Neural progenitor cell (in vitro differentiated cells): ENCODE data around the gene SPRED2. TPM values are rescaled to one million over a fixed set of nuclear protein-coding genes. Genes with fewer than 3 reads are reported as not detected.

Source experiments
- DNase-seq: peaks from one replicate; pipeline ENCODE4 v3.0.0-alpha.2; 2016; ENCODE audit warnings: low spot score
- H2AFZ ChIP-seq: fragments of 200-600 bp; sonication (generic); replicated peaks from 2 replicates; pipeline ENCODE4 v1.6.1; 2016; ENCODE audit warnings: antibody characterized with exemption
- H3F3A ChIP-seq: fragments of 200-600 bp; sonication (generic); 2 replicates; pipeline ENCODE4 v1.6.1; 2016; ENCODE audit warnings: antibody characterized with exemption, low read depth
- H3K27ac ChIP-seq: fragments of 200-600 bp; sonication (generic); 2 replicates; pipeline ENCODE4 v1.5.1; 2016; ENCODE audit warnings: mild to moderate bottlenecking
- H3K27me3 ChIP-seq: fragments of 200-600 bp; sonication (generic); 2 replicates; pipeline ENCODE4 v1.6.1; 2016; ENCODE audit warnings: mild to moderate bottlenecking, moderate library complexity
- H3K36me3 ChIP-seq: fragments of 200-600 bp; sonication (generic); 2 replicates; pipeline ENCODE4 v1.5.1; 2016
- H3K4me1 ChIP-seq: fragments of 200-600 bp; sonication (generic); 2 replicates; pipeline ENCODE4 v1.6.1; 2016; ENCODE audit warnings: mixed run types
- H3K4me2 ChIP-seq: fragments of 200-600 bp; sonication (generic); 2 replicates; pipeline ENCODE4 v1.6.1; 2016
- H3K4me3 ChIP-seq: fragments of 200-600 bp; sonication (generic); 2 replicates; pipeline ENCODE4 v1.5.1; 2016
- H3K79me2 ChIP-seq: fragments of 200-600 bp; sonication (generic); 2 replicates; pipeline ENCODE4 v1.6.1; 2016; ENCODE audit warnings: low read depth
- H3K9ac ChIP-seq: fragments of 200-600 bp; sonication (generic); 2 replicates; pipeline ENCODE4 v1.6.1; 2016
- H3K9me3 ChIP-seq: fragments of 200-600 bp; sonication (generic); 2 replicates; pipeline ENCODE4 v1.5.1; 2016; ENCODE audit warnings: low read depth
- H4K20me1 ChIP-seq: fragments of 200-600 bp; sonication (generic); 2 replicates; pipeline ENCODE4 v1.6.1; 2016; ENCODE audit warnings: low read depth
- H3K27ac Mint-ChIP-seq: 3 replicates; pipeline ENCODE4 v1.8.0; 2021; ENCODE audit warnings: mixed read lengths
- H3K27me3 Mint-ChIP-seq: 2 replicates; pipeline ENCODE4 v1.8.0; 2022; ENCODE audit warnings: low read depth, mild to moderate bottlenecking, inconsistent platforms, moderate library complexity, mixed read lengths; ENCODE audit not compliant: insufficient read depth
- H3K36me3 Mint-ChIP-seq: 3 replicates; pipeline ENCODE4 v1.8.0; 2021; ENCODE audit warnings: mixed read lengths
- H3K4me1 Mint-ChIP-seq: 3 replicates; pipeline ENCODE4 v1.8.0; 2021; ENCODE audit warnings: mixed read lengths
- H3K4me3 Mint-ChIP-seq: 3 replicates; pipeline ENCODE4 v1.8.0; 2021; ENCODE audit warnings: mild to moderate bottlenecking, moderate library complexity, mixed read lengths
- H3K9me3 Mint-ChIP-seq: 3 replicates; pipeline ENCODE4 v1.8.0; 2020; ENCODE audit warnings: mixed read lengths
- EZH2 ChIP-seq: fragments of 200-600 bp; sonication (generic); IDR thresholded peaks from 2 replicates; pipeline ENCODE4 v1.6.1; 2017; ENCODE audit warnings: antibody characterized with exemption, mild to moderate bottlenecking, moderate library complexity
- EZH2phosphoT487 ChIP-seq: fragments of 200-600 bp; sonication (generic); IDR thresholded peaks from 2 replicates; pipeline ENCODE4 v1.6.1; 2017; ENCODE audit warnings: antibody characterized with exemption
- total RNA-seq: library from RNA; depleted of rRNA; stranded (reverse); fragments of >200 nt; gene quantifications from 2 replicates; pipeline ENCODE4 v1.2.3, GENCODE V29; 2015; ENCODE audit warnings: low replicate concordance
- TF ChIP-seq, protein P1 (sequence below): fragments of 200-600 bp; sonication (generic); IDR thresholded peaks from 2 replicates; pipeline ENCODE4 v1.5.1; 2017; ENCODE audit warnings: antibody characterized with exemption, mild to moderate bottlenecking

SPRED2 gene
- total RNA-seq, 1 donor from 2014 or later: 11.6 TPM

DNA sequence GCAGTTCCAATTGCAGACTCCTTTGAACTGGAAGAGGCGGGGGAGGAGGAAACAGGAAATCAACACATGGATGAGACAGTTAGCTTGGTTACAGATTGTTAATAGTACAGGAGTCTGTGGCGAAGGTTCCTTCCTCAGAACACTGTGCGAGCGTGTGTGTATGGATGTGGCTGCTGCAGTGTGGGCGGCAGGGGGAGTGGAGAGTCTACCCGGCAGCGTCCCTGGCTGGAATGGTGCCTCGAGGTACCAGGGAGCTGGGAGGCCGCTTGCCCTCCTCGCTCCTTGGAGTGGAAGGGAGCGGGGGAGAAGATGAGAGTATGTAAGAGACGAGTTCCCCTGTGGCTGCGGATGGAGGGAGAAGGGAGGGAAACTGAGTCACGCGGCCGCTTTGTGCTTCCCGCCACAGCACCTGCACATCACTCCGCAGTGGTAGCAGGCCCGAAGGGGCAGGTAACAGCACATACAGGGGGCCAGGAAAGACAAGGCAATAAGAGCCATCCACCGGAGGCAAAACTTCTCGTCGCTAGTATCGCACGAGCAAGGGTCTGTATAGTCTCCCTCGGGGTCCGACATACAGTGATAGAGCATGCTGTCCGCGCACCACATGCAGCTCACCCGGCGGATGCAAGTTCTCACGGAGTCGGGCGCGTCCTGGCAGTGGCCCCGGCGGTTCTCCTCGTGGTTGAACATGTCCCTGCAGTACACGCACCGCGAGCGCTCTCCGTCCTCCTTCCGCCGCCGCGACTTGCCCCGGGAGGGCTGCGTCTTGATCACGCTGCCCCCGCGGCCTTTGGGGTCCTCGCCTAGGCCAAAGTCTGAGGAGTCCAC lies 119.1 kb downstream of the SPRED2 start:
- Histone ChIP-seq H3K9ac (no peak overlapping the region), H3K36me3 (no peaks in the 10 kb centered on the region), H3K4me1 (no peaks in the 10 kb centered on the region), H3F3A (no peaks in the 10 kb centered on the region), H3K9me3 (no peaks in the 10 kb centered on the region), H3K4me2 (no peak overlapping the region), H4K20me1 (no peaks in the 10 kb centered on the region), H3K27me3 (no peaks in the 10 kb centered on the region), H3K27ac (no peak overlapping the region), H3K79me2 (no peaks in the 10 kb centered on the region), H2AFZ (no peak overlapping the region), H3K4me3 (no peak overlapping the region)
- H3K36me3 Mint-ChIP-seq: peaks cover 48% of the 10 kb centered on the region
- H3K27ac Mint-ChIP-seq: no peak overlapping the region
- TF ChIP-seq, protein P1, sequence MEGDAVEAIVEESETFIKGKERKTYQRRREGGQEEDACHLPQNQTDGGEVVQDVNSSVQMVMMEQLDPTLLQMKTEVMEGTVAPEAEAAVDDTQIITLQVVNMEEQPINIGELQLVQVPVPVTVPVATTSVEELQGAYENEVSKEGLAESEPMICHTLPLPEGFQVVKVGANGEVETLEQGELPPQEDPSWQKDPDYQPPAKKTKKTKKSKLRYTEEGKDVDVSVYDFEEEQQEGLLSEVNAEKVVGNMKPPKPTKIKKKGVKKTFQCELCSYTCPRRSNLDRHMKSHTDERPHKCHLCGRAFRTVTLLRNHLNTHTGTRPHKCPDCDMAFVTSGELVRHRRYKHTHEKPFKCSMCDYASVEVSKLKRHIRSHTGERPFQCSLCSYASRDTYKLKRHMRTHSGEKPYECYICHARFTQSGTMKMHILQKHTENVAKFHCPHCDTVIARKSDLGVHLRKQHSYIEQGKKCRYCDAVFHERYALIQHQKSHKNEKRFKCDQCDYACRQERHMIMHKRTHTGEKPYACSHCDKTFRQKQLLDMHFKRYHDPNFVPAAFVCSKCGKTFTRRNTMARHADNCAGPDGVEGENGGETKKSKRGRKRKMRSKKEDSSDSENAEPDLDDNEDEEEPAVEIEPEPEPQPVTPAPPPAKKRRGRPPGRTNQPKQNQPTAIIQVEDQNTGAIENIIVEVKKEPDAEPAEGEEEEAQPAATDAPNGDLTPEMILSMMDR: no peak
- TF ChIP-seq EZH2phosphoT487 (no peak), EZH2 (no peak)
- no peaks in the 10 kb centered on the region for H3K4me1 Mint-ChIP-seq
- peaks cover 4% of the 10 kb centered on the region for H3K27me3 Mint-ChIP-seq
- peaks cover 1% of the 10 kb centered on the region for H3K9me3 Mint-ChIP-seq
- H3K4me3 Mint-ChIP-seq: no peak overlapping the region
- no peak for DNase-seq

DNA sequence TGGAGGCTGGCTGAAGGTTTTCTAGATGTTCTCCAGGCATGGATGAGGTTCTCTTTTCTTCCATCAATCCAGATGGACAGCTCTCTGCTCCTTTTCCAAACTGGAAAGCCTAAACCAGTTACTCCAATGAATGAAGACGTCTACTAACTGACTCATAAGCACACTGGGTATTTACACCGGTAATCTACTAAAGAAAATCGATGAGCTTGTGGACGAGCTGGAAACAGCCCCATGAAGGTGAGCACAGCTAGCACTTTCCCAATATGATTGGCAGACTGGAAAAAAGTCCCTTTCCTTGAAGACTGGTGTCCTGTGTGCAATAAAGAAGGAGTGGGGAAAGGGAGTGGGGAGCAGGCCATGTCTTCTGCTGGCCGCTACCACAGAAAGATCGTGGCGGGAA lies 120.8 kb downstream of the SPRED2 start:
- H3K4me2 ChIP-seq: no peak overlapping the region
- no peak overlapping the region for H3K9ac ChIP-seq
- no peaks in the 10 kb centered on the region for H4K20me1 ChIP-seq
- H3K9me3 ChIP-seq: no peaks in the 10 kb centered on the region
- no peaks in the 10 kb centered on the region for H3K27me3 ChIP-seq
- H3K79me2 ChIP-seq: no peaks in the 10 kb centered on the region
- DNase-seq: no peak
- no peaks in the 10 kb centered on the region for H3F3A ChIP-seq
- H3K27ac ChIP-seq: no peak overlapping the region
- no peak overlapping the region for H2AFZ ChIP-seq
- peaks cover 1% of the 10 kb centered on the region for H3K9me3 Mint-ChIP-seq
- no peaks in the 10 kb centered on the region for H3K4me1 Mint-ChIP-seq
- no peak overlapping the region for H3K4me3 Mint-ChIP-seq
- no peak overlapping the region for H3K4me3 ChIP-seq
- H3K4me1 ChIP-seq: no peaks in the 10 kb centered on the region
- H3K36me3 ChIP-seq: no peaks in the 10 kb centered on the region
- TF ChIP-seq EZH2phosphoT487 (no peak), EZH2 (no peak)
- TF ChIP-seq, protein P1: no peak
- H3K36me3 Mint-ChIP-seq: peaks cover 50% of the 10 kb centered on the region
- H3K27ac Mint-ChIP-seq: no peak overlapping the region
- H3K27me3 Mint-ChIP-seq: peaks cover 4% of the 10 kb centered on the region

DNA sequence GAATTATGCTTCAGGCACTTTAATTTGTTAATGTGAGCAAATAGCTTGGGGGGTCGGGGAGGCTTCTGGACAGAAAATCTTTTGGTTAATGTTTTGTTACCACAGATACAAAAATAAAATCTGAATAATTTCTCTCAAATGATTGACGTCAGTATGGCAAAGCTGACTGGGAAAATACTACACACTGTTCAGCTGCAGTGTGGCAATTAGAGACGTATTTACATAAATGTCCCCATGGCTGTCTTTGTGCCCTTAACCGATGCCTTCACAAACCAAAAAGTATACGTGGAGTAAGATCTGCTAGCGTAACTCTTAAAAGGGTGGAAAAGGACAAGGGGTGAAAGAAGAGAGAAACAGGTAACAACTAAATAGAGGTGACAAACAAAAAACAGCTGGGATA lies 121.3 kb downstream of the SPRED2 start:
- Mint-ChIP-seq H3K27me3 (peaks cover 4% of the 10 kb centered on the region), H3K9me3 (no peaks in the 10 kb centered on the region), H3K27ac (no peak overlapping the region), H3K36me3 (peaks cover 47% of the 10 kb centered on the region), H3K4me3 (no peak overlapping the region), H3K4me1 (no peaks in the 10 kb centered on the region)
- Histone ChIP-seq H3K79me2 (no peaks in the 10 kb centered on the region), H3K36me3 (no peaks in the 10 kb centered on the region), H3K4me1 (no peaks in the 10 kb centered on the region), H3K27me3 (no peaks in the 10 kb centered on the region), H3F3A (no peaks in the 10 kb centered on the region), H2AFZ (no peak overlapping the region), H3K9ac (no peak overlapping the region), H3K4me3 (no peak overlapping the region), H3K9me3 (no peaks in the 10 kb centered on the region), H4K20me1 (no peaks in the 10 kb centered on the region), H3K27ac (no peak overlapping the region), H3K4me2 (no peak overlapping the region)
- no peak for DNase-seq
- TF ChIP-seq, protein P1: no peak
- TF ChIP-seq EZH2phosphoT487: no peak
- no peak for TF ChIP-seq EZH2
